ENCODE measurements around the gene DRG2. TPM values are rescaled to one million over a fixed set of nuclear protein-coding genes. Genes with fewer than 3 reads are reported as not detected.
A peak's percentile ranks its signal among the peaks of the same experiment; 100 is the strongest.

The DRG2 gene
- total RNA-seq, 1 experiment from 2014 or later = 34.5 TPM

DNA sequence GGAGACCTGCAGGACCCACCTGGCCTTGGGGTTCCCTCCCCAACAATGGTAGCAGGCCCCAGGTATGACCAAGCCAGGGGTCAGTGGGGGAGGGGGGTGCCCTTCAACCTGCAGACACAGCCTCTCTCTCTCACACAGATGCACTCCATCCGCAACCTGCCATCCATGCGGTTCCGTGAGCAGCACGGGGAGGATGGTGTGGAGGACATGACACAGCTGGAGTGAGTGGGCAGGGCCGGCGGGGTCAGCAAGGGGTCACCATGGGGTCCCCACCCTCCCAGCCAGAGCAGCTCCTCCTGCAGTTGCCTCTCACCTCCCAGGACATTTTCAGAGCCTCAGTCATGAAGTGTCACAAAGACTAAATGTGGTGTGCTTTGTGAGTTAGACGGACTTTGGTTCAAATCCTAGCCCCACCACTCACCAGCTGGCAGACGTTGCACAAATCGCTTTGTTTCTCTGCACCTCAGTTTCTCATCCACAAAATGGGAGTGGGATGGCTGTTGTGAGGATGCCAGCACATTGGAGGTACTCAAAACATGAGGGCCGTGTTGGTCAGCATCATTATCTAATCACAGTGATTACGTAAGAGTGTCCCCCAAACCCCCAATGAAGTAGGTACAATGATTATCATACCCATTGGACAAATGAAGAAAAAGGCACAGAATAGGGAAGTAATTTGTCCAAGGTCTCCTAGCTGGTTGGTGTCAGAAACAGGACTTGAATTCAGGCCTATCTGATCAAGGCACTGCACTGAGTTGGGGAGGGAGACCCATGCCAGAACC is 36.8 kb downstream of the DRG2 start:
- Mint-ChIP-seq H3K27me3 (ENCODE audit: unreplicated experiment) (peaks cover 9% of the 10 kb centered on the region), H3K27ac (ENCODE audit: unreplicated experiment) (no peak overlapping the region), H3K36me3 (ENCODE audit: insufficient read depth, unreplicated experiment) (no peaks in the 10 kb centered on the region), H3K4me3 (ENCODE audit: low read depth, unreplicated experiment) (no peak overlapping the region), H3K9me3 (ENCODE audit: low read depth, unreplicated experiment) (no peaks in the 10 kb centered on the region), H3K4me1 (ENCODE audit: low read depth, unreplicated experiment) (no peaks in the 10 kb centered on the region)
- TF ChIP-seq, protein P1, sequence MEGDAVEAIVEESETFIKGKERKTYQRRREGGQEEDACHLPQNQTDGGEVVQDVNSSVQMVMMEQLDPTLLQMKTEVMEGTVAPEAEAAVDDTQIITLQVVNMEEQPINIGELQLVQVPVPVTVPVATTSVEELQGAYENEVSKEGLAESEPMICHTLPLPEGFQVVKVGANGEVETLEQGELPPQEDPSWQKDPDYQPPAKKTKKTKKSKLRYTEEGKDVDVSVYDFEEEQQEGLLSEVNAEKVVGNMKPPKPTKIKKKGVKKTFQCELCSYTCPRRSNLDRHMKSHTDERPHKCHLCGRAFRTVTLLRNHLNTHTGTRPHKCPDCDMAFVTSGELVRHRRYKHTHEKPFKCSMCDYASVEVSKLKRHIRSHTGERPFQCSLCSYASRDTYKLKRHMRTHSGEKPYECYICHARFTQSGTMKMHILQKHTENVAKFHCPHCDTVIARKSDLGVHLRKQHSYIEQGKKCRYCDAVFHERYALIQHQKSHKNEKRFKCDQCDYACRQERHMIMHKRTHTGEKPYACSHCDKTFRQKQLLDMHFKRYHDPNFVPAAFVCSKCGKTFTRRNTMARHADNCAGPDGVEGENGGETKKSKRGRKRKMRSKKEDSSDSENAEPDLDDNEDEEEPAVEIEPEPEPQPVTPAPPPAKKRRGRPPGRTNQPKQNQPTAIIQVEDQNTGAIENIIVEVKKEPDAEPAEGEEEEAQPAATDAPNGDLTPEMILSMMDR (IDR thresholded peaks at IDR 0.05; ENCODE audit: unreplicated experiment) = no peak
- CTCF ChIA-PET = no interaction called here
- no TSS peak for BruUV-seq (replicated peaks)
- intact Hi-C loops (cut with micrococcal nuclease; ENCODE audit: unreplicated experiment) = no loop called here
- DNase-seq = no peak

DNA sequence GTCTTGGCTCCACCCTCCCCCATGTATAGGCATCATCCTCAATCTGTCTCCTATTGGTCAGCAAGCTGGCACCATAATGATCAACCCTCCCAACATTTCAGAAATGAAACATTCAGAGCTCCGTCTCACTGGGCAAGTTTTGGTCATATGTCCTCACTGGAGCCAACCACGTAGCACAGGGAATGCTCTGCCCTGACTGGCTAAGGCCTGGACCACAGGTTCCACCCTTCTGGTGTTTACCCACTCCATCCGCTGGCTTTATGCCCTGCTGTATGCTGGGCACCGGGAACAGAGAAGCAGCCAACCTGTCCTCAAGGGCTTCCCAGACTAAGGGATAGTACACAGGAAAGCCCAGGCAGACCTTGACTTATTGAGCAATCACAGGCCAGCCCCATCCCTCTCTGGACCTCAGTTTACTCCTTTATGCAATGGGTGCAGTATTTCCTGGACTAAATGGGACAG is 41.3 kb downstream of the DRG2 start:
- TF ChIP-seq, protein P1 (IDR thresholded peaks at IDR 0.05; ENCODE audit: unreplicated experiment) = no peak
- no peaks in the 10 kb centered on the region for H3K9me3 Mint-ChIP-seq (ENCODE audit: low read depth, unreplicated experiment)
- no peaks in the 10 kb centered on the region for H3K36me3 Mint-ChIP-seq (ENCODE audit: insufficient read depth, unreplicated experiment)
- no peak overlapping the region for H3K4me3 Mint-ChIP-seq (ENCODE audit: low read depth, unreplicated experiment)
- DNase-seq = peak; percentile 34
- CTCF ChIA-PET = interaction anchor here (0.7 kb wide), 1 partner anchor 41 kb away, joined by 3 read pairs; no protein-coding TSS in a partner anchor
- BruUV-seq (replicated peaks) = no TSS peak
- intact Hi-C loops (cut with micrococcal nuclease; ENCODE audit: unreplicated experiment) = no loop called here
- no peaks in the 10 kb centered on the region for H3K4me1 Mint-ChIP-seq (ENCODE audit: low read depth, unreplicated experiment)
- peaks cover 22% of the 10 kb centered on the region for H3K27me3 Mint-ChIP-seq (ENCODE audit: unreplicated experiment)
- H3K27ac Mint-ChIP-seq (ENCODE audit: unreplicated experiment) = no peak overlapping the region

DNA sequence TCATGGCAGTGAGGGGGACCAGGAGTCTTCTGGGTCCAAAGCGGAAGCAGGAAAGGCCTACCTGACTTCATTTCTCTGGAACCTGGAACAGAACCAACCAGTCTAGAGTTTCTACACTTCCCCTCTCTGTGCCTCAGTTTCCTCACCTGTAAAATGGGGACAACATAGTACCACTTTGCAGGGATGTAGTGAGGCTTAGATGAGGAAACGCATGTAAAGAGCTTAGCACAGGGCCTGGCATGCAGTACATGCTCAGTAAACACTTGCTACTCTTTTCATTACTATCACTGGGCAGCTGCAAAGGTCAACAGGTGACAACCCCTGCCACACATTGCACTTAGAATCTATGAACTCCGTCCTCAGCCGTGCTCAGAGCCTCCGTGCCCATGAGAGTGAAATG is 45.0 kb downstream of the DRG2 start:
- DNase-seq = no peak
- TF ChIP-seq, protein P1 (IDR thresholded peaks at IDR 0.05; ENCODE audit: unreplicated experiment) = no peak
- peaks cover 35% of the 10 kb centered on the region for H3K27me3 Mint-ChIP-seq (ENCODE audit: unreplicated experiment)
- H3K36me3 Mint-ChIP-seq (ENCODE audit: insufficient read depth, unreplicated experiment) = peaks cover 5% of the 10 kb centered on the region
- H3K9me3 Mint-ChIP-seq (ENCODE audit: low read depth, unreplicated experiment) = no peaks in the 10 kb centered on the region
- CTCF ChIA-PET = no interaction called here
- H3K27ac Mint-ChIP-seq (ENCODE audit: unreplicated experiment) = no peak overlapping the region
- no peaks in the 10 kb centered on the region for H3K4me1 Mint-ChIP-seq (ENCODE audit: low read depth, unreplicated experiment)
- intact Hi-C loops (cut with micrococcal nuclease; ENCODE audit: unreplicated experiment) = no loop called here
- BruUV-seq (replicated peaks) = no TSS peak
- H3K4me3 Mint-ChIP-seq (ENCODE audit: low read depth, unreplicated experiment) = no peak overlapping the region

DNA sequence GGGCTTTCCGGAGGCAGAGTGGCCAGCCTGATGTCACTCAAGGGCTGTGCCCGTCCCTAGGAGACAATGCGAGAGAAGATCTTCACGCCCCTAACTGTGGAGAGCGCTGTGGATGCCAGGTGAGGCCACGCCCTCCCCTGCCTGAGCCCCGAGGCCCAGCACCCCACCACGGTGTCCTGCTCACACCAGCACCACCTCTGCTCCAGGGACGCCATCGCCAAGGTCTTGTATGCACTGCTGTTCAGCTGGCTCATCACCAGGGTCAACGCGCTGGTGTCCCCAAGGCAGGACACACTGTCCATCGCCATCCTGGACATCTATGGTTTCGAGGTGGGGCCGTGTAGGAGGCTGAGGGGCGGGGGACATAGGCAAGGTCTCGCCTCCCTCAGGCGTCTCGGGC is 48.6 kb downstream of the DRG2 start:
- peaks cover 13% of the 10 kb centered on the region for H3K27me3 Mint-ChIP-seq (ENCODE audit: unreplicated experiment)
- no peaks in the 10 kb centered on the region for H3K4me1 Mint-ChIP-seq (ENCODE audit: low read depth, unreplicated experiment)
- intact Hi-C loops (cut with micrococcal nuclease; ENCODE audit: unreplicated experiment) = no loop called here
- DNase-seq = no peak
- no peak overlapping the region for H3K4me3 Mint-ChIP-seq (ENCODE audit: low read depth, unreplicated experiment)
- H3K36me3 Mint-ChIP-seq (ENCODE audit: insufficient read depth, unreplicated experiment) = peaks cover 14% of the 10 kb centered on the region
- H3K9me3 Mint-ChIP-seq (ENCODE audit: low read depth, unreplicated experiment) = no peaks in the 10 kb centered on the region
- TF ChIP-seq, protein P1 (IDR thresholded peaks at IDR 0.05; ENCODE audit: unreplicated experiment) = no peak
- no TSS peak for BruUV-seq (replicated peaks)
- CTCF ChIA-PET = no interaction called here
- H3K27ac Mint-ChIP-seq (ENCODE audit: unreplicated experiment) = no peak overlapping the region
